IMR-90 (cell line): ENCODE data around the gene LMO2. TPM values are rescaled to one million over a fixed set of nuclear protein-coding genes. Genes with fewer than 3 reads are reported as not detected.

ENCODE experiments used
- ATAC-seq: fragments of 200-7000 bp; cut with Tn5 transposase; 2 replicates; pipeline ENCODE4 v1.9.1; 2020; ENCODE audit warnings: low read depth, mild to moderate bottlenecking, moderate library complexity
- BruUV-seq: library from RNA; stranded (reverse); fragments of 400-500 nt; replicated peaks from 2 replicates; lab custom pipeline; 2021; lab: Mats Ljungman, UMichigan
- CTCF ChIA-PET: fragments of 300-600 bp; formaldehyde crosslinking; extraction: SDS; loops from one replicate; lab custom pipeline; 2021; ENCODE audit warnings: antibody characterized with exemption; lab: Yijun Ruan, JAX
- POLR2A ChIA-PET: fragments of 300-600 bp; sonication (Branson Sonifier 250); formaldehyde crosslinking; loops from one replicate; lab custom pipeline; 2022; ENCODE audit warnings: antibody characterized with exemption; ENCODE audit not compliant: unreplicated experiment; lab: Charles Lee
- DNase-seq: peaks from one replicate; pipeline ENCODE4 v3.0.0; 2013
- H2AFZ ChIP-seq: replicated peaks from 2 replicates; pipeline ENCODE3; 2013; ENCODE audit warnings: low read length, mild to moderate bottlenecking; ENCODE audit not compliant: poor library complexity
- H2AK5ac ChIP-seq: 2 replicates; pipeline ENCODE4 v1.6.1; 2013; ENCODE audit warnings: low read depth, low read length, inconsistent platforms
- H2AK9ac ChIP-seq: replicated peaks from 2 replicates; pipeline ENCODE3; 2013; ENCODE audit warnings: mild to moderate bottlenecking, low read depth, low read length, moderate library complexity; ENCODE audit not compliant: poor library complexity
- H2BK120ac ChIP-seq: 2 replicates; pipeline ENCODE4 v1.6.1; 2013; ENCODE audit warnings: low read depth, low read length, inconsistent platforms
- H2BK15ac ChIP-seq: 3 replicates; pipeline ENCODE4 v1.6.1; 2013; ENCODE audit warnings: low read depth, low read length, inconsistent platforms
- H2BK20ac ChIP-seq: 2 replicates; pipeline ENCODE4 v1.6.1; 2013; ENCODE audit warnings: low read depth, mild to moderate bottlenecking, inconsistent platforms, low read length, moderate library complexity
- H2BK5ac ChIP-seq: 2 replicates; pipeline ENCODE4 v1.6.1; 2013; ENCODE audit warnings: mild to moderate bottlenecking, low read depth, low read length, inconsistent platforms; ENCODE audit not compliant: poor library complexity, severe bottlenecking
- H3K14ac ChIP-seq: replicated peaks from 2 replicates; pipeline ENCODE4 v1.6.1; 2013; ENCODE audit warnings: low read depth, low read length, inconsistent platforms
- H3K18ac ChIP-seq: 2 replicates; pipeline ENCODE4 v1.6.1; 2013; ENCODE audit warnings: low read depth, low read length, control low read depth
- H3K23ac ChIP-seq: 2 replicates; pipeline ENCODE4 v1.6.1; 2013; ENCODE audit warnings: low read depth, low read length, inconsistent platforms
- H3K27ac ChIP-seq: 2 replicates; pipeline ENCODE4 v1.5.1; 2013; ENCODE audit warnings: mild to moderate bottlenecking, control low read depth, low read length; ENCODE audit not compliant: insufficient read depth
- H3K27me3 ChIP-seq: 2 replicates; pipeline ENCODE4 v1.6.1; 2013; ENCODE audit warnings: low read length; ENCODE audit not compliant: control insufficient read depth, insufficient read depth
- H3K36me3 ChIP-seq: 2 replicates; pipeline ENCODE4 v1.6.1; 2013; ENCODE audit warnings: low read length, mixed read lengths; ENCODE audit not compliant: control insufficient read depth, insufficient read depth
- H3K4ac ChIP-seq: 2 replicates; pipeline ENCODE4 v1.6.1; 2013; ENCODE audit warnings: low read depth, low read length, inconsistent platforms
- H3K4me1 ChIP-seq: 2 replicates; pipeline ENCODE4 v1.6.1; 2013; ENCODE audit warnings: low read length, mixed read lengths; ENCODE audit not compliant: control insufficient read depth, insufficient read depth
- H3K4me2 ChIP-seq: 2 replicates; pipeline ENCODE4 v1.6.1; 2013; ENCODE audit warnings: low read depth, mild to moderate bottlenecking, control low read depth, low read length, moderate library complexity
- H3K4me3 ChIP-seq: 2 replicates; pipeline ENCODE4 v1.5.1; 2013; ENCODE audit warnings: low read depth, mild to moderate bottlenecking, control low read depth, low read length, moderate library complexity; ENCODE audit not compliant: insufficient read depth
- H3K56ac ChIP-seq: 2 replicates; pipeline ENCODE4 v1.6.1; 2013; ENCODE audit warnings: low read length, inconsistent platforms; ENCODE audit not compliant: insufficient read depth; ENCODE audit errors: extremely low read depth
- H3K79me1 ChIP-seq, 2 experiments: 2 replicates each; pipeline ENCODE4 v1.6.1; 2013; ENCODE audit warnings: low read length in 2 of 2, inconsistent platforms in 1 of 2, low read depth in 1 of 2
- H3K9ac ChIP-seq: 2 replicates; pipeline ENCODE4 v1.6.1; 2013; ENCODE audit warnings: low read depth, low read length, control low read depth
- H3K9me1 ChIP-seq: 2 replicates; pipeline ENCODE4 v1.6.1; 2013; ENCODE audit warnings: low read length, inconsistent platforms; ENCODE audit not compliant: insufficient read depth
- H3K9me3 ChIP-seq: 2 replicates; pipeline ENCODE4 v1.6.1; 2013; ENCODE audit warnings: low read length; ENCODE audit not compliant: control insufficient read depth, insufficient read depth
- H4K20me1 ChIP-seq: 2 replicates; pipeline ENCODE4 v1.6.1; 2013; ENCODE audit warnings: low read length, inconsistent platforms; ENCODE audit not compliant: insufficient read depth
- H4K5ac ChIP-seq: 2 replicates; pipeline ENCODE4 v1.6.1; 2013; ENCODE audit warnings: mild to moderate bottlenecking, low read depth, low read length, control low read depth
- H4K8ac ChIP-seq, 2 experiments: 2 replicates each; pipeline ENCODE4 v1.6.1; 2013; ENCODE audit warnings: low read depth in 2 of 2, low read length in 2 of 2, control low read depth in 1 of 2, inconsistent platforms in 1 of 2
- H4K91ac ChIP-seq: 2 replicates; pipeline ENCODE4 v1.6.1; 2013; ENCODE audit warnings: low read depth, low read length, inconsistent platforms; ENCODE audit not compliant: insufficient read depth
- CHD1 ChIP-seq: IDR thresholded peaks from 2 replicates; pipeline ENCODE4 v1.6.1; 2012; ENCODE audit warnings: low read depth, low read length, improper control_type of control experiment
- CTCF ChIP-seq: conservative IDR thresholded peaks from 2 replicates; pipeline ENCODE4 v1.5.1; 2012; ENCODE audit warnings: mild to moderate bottlenecking, low read depth, low read length, improper control_type of control experiment
- SMC3 ChIP-seq: fragments of 150-350 bp; IDR thresholded peaks from 2 replicates; pipeline ENCODE4 v1.6.1; 2016; ENCODE audit warnings: low read depth, mild to moderate bottlenecking, antibody characterized with exemption, low read length, moderate library complexity
- USF2 ChIP-seq: fragments of 150-350 bp; IDR thresholded peaks from 2 replicates; pipeline ENCODE4 v1.6.1; 2017; ENCODE audit warnings: mild to moderate bottlenecking, antibody characterized with exemption, low read length, low read depth
- WGBS, 2 experiments: methylation state at CpG; one replicate each; pipeline versions ENCODE4 v1.1.5 to v1.1.7; 2013; ENCODE audit warnings: missing lambda C conversion rate in 2 of 2; ENCODE audit not compliant: insufficient read length in 1 of 2; ENCODE audit errors: extremely low coverage in 2 of 2; 5-methylcytosine and 5-hydroxymethylcytosine counted together
- dilution Hi-C: fragments of 300-500 bp; cut with HindIII; formaldehyde crosslinking; loops from one replicate; pipeline ENCODE4 v1.14.3; 2018; ENCODE audit warnings: low sequenced_read_pairs; ENCODE audit not compliant: unreplicated experiment
- in situ Hi-C: fragments of 300-500 bp; cut with MboI; formaldehyde crosslinking; loops from 3 replicates; pipeline ENCODE4 v1.14.3; 2019; ENCODE audit warnings: low sequenced_read_pairs, inconsistent platforms, mixed read lengths
- intact Hi-C: fragments of 100-400 bp; cut with micrococcal nuclease; formaldehyde crosslinking; loops from 2 replicates; pipeline ENCODE4 v1.10.0; 2022
- polyA plus RNA-seq, 3 experiments: library from polyadenylated mRNA; depleted of rRNA; stranded (reverse); fragments of >200 nt; gene quantifications; 2 replicates each; pipeline ENCODE4 v1.2.3, GENCODE V29; 2012; ENCODE audit warnings: low replicate concordance in 1 of 3
- total RNA-seq: library from RNA; depleted of rRNA; stranded (reverse); fragments of >200 nt; gene quantifications from 2 replicates; pipeline ENCODE4 v1.2.3, GENCODE V29; 2012

Gene LMO2
- total and polyA plus RNA-seq, 2 of the 4 experiments (the other 2 are of a cell fraction) = not detected

GRCh38 chr11:33884601-33885000 lies 7.3 kb downstream of the LMO2 start:
- Histone ChIP-seq H3K56ac (no peak overlapping the region), H3K36me3 (no peaks in the 10 kb centered on the region), H3K79me1 (no peaks in the 10 kb centered on the region), H2BK15ac (no peak overlapping the region), H3K4me2 (no peak overlapping the region), H4K91ac (no peak overlapping the region), H2BK5ac (no peak overlapping the region), H3K18ac (no peak overlapping the region), H4K5ac (no peak overlapping the region), H2AFZ (no peak overlapping the region), H2AK9ac (no peak overlapping the region), H3K27me3 (peaks cover 53% of the 10 kb centered on the region), H2AK5ac (no peak overlapping the region), H4K20me1 (no peaks in the 10 kb centered on the region), H3K27ac (no peak overlapping the region), H3K14ac (no peak overlapping the region), H3K4me1 (no peaks in the 10 kb centered on the region), H3K9me3 (no peaks in the 10 kb centered on the region), H2BK120ac (no peak overlapping the region), H2BK20ac (no peak overlapping the region), H3K23ac (no peak overlapping the region), H4K8ac (no peak overlapping the region), H3K4me3 (no peak overlapping the region), H3K9ac (no peak overlapping the region), H3K4ac (no peak overlapping the region), H3K9me1 (no peaks in the 10 kb centered on the region)
- dilution Hi-C loops = no loop called here
- POLR2A ChIA-PET = no interaction called here
- intact Hi-C loops = no loop called here
- in situ Hi-C loops = no loop called here
- no peak for TF ChIP-seq USF2
- TF ChIP-seq SMC3 = no peak
- TF ChIP-seq CTCF = no peak
- no peak for TF ChIP-seq CHD1
- DNase-seq (no peak), ATAC-seq (no peak)
- BruUV-seq = no TSS peak
- CTCF ChIA-PET = no interaction called here
- no CpG with 5 or more reads among the region's 3 CpGs for WGBS, 2 experiments
